ENCODE results near the gene CATSPERD.

Gene CATSPERD

DNA sequence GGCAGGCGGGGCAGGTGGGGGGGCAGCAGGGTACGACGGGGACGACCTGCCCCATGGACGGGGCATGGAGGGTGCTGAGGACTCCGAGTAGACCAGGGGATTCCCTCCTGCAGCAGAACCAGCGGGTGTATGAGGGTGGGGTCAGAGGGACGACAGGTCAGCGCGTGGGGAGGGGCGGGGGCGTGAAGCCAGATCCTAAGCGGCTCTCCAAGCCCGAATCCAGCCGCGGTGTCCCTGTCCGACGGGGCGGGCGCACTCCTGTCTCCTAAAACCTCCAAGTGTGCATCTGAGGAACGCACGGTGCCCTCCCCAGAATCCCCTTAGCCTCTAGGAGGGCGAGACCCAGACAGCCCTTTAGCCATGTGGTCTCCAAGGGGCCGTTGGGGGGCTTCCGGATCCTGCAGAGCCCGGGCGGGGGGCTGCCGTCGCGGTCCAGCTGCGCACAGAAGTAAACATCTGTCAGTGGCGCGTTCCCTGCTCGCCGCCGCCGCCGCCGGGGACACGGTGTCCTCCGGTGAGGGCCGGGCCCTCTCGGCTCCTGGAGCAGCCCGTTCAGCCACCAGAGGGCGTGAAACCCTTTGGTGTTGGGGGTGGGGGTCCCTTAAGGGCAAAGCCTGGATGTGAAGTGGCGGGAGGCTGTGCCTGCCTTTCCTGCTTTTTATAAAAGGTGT, 85.2 kb downstream of the CATSPERD start:
- peak overlapping the region; percentile 5; the same call in 1 of the 2 replicates for H3K27ac ChIP-seq
- TF ChIP-seq, protein P1, sequence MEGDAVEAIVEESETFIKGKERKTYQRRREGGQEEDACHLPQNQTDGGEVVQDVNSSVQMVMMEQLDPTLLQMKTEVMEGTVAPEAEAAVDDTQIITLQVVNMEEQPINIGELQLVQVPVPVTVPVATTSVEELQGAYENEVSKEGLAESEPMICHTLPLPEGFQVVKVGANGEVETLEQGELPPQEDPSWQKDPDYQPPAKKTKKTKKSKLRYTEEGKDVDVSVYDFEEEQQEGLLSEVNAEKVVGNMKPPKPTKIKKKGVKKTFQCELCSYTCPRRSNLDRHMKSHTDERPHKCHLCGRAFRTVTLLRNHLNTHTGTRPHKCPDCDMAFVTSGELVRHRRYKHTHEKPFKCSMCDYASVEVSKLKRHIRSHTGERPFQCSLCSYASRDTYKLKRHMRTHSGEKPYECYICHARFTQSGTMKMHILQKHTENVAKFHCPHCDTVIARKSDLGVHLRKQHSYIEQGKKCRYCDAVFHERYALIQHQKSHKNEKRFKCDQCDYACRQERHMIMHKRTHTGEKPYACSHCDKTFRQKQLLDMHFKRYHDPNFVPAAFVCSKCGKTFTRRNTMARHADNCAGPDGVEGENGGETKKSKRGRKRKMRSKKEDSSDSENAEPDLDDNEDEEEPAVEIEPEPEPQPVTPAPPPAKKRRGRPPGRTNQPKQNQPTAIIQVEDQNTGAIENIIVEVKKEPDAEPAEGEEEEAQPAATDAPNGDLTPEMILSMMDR (conservative IDR thresholded peaks at IDR 0.05), result peak; percentile 83

DNA sequence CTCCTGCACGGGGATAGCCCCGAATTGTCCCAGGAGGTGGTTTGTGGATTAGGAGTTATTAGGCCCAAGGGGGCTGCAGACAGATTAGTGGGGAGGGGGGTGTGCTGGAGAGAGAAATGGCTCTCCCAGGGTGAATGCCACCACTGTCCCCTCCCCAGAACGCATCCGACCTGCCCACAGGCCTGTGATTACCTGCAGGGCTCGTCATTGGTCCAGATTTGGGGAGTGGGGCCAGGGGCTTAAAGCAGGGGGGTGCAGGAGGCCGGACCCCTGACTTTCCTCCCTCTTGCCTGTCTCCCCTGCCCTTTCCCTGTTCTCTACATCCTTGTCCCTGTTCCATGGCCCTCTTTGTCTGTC, 85.7 kb downstream of the CATSPERD start:
- H3K27ac ChIP-seq, result no peak overlapping the region
- TF ChIP-seq, protein P1 (conservative IDR thresholded peaks at IDR 0.05), result peak; percentile 43

DNA sequence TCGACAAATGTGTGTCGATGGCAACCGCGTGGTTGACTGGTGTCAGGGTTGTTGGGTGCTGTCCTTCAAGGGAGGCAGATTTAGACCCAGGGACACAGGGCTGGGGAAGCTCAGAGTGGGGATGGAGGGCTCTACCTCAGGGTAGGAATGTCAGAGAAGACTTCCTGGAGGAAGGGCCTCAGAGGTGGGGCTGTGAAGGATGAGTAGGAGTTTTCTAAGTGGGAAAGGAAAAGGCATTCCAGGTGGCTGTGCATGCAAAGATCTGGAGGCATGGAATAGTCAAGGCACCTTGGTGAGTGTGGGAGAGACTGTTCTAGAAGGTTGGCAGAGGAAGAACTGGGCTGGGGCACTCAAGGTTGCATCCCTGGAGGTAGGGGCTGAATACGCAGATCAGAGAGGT, 86.5 kb downstream of the CATSPERD start:
- TF ChIP-seq, protein P1 (conservative IDR thresholded peaks at IDR 0.05), result no peak
- H3K27ac ChIP-seq, result no peak overlapping the region

DNA sequence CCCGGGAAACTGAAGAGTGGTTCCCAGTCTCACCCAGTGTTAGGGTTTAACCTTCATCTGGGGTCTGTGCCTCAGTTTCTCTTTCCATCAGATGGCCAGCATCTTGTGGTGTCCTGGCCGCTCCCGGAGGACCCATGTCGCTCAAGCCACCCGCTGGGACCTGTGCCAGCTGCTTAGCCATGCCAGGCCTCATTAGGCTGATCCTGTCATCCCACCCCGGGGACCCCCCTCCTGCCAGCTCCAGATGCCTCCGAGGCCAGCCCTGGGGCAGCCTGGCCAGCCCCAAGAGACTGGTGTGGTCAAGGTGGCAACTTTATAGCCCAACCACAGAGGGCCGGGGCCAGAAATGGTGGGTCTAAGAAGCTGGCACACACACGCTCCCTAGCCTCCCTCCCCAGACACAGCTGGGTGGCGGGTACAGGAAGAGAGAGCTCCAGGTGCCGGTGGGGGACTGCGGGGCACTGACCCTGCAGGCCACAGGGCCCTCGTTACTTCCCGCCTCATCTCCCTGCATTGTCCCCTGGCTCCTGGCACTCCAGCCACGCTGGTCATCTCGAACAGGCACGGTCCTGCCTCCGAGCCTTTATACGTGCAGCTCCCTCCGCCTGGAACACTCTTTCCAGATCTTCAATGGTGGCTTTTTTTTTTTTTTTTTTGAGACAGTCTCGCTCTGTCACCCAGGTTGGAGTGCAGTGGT, 87.8 kb downstream of the CATSPERD start:
- no peak overlapping the region for H3K27ac ChIP-seq
- TF ChIP-seq, protein P1 (conservative IDR thresholded peaks at IDR 0.05), result no peak

DNA sequence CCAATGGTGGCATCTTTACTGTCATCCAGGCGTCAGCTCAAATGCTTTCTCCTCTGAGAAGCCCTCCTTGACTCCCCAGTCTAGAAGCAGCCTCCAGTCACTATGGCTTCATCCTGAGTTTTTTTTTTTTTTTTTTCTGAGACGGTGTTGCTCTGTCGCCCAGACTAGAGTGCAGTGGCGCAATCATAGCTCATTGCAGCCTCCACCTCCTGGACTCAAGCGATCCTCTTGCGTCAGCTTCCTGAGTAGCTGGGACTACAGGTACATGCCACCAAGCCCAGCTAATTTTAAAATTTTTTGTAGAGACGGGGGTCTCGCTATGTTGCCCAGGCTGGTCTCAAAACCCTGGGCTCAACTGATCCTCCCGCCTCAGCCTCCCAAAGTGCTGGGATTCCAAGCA, 88.6 kb downstream of the CATSPERD start:
- TF ChIP-seq, protein P1 (conservative IDR thresholded peaks at IDR 0.05), result no peak
- H3K27ac ChIP-seq, result no peak overlapping the region

DNA sequence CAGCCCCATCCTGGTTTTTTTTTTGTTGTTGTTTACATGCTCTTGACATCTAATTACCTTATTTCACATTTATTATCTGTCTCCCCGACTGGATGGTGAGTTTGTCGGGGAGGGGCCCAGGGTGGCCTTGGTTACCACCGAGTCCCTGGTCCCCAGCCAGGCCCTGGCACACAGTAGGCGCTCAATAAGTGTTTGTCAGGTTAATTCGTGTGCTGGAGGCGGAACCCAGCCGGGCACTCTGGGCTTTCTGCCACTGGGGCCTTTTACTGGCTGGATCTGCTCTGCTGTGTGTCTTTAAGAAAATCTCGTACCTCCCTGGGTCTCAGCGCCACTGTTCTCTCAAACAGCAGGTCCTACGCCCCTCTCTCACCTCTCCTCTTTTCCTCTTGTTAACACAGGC, 89.0 kb downstream of the CATSPERD start:
- TF ChIP-seq, protein P1 (conservative IDR thresholded peaks at IDR 0.05), result no peak
- H3K27ac ChIP-seq, result no peak overlapping the region

DNA sequence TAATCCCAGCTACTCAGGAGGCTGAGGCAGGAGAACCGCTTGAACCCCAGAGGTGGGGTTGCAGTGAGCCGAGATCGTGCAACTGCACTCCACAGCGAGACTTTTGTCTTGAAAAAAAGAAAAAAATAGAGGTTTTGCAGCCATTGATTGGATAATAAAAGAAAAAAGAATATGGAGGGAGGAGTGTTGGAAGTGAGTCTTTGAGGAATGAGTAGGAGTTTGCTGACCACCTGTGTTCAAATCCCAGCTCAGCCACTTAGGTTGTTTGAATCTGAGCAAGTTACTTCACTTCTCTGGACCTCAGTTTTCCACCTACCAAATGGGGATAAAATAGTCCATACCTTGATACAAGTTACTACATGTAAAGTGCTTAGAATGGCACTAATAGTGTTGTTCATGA, 90.7 kb downstream of the CATSPERD start:
- TF ChIP-seq, protein P1 (conservative IDR thresholded peaks at IDR 0.05), result no peak
- no peak overlapping the region for H3K27ac ChIP-seq

All from VCaP (cell line).